Lower lobe of right lung (tissue), 2 donors: ENCODE measurements around the gene GTF2F2. TPM values are rescaled to one million over a fixed set of nuclear protein-coding genes. Genes with fewer than 3 reads are reported as not detected.
A peak's percentile ranks its signal among the peaks of the same experiment; 100 is the strongest.

ENCODE experiments used
- ATAC-seq, 2 donors: fragments of 200-7000 bp; cut with Tn5 transposase; one replicate each; pipeline ENCODE4 v1.9.1; 2020 to 2022; ENCODE audit warnings: mild to moderate bottlenecking in 2 of 2, moderate library complexity in 2 of 2
- DNase-seq: peaks from one replicate; pipeline ENCODE4 v3.0.0-alpha.2; 2020
- H3K27ac ChIP-seq: fragments of 200-600 bp; one replicate; pipeline ENCODE4 v1.8.0; 2022
- H3K27me3 ChIP-seq: fragments of 200-600 bp; one replicate; pipeline ENCODE4 v1.8.0; 2022; ENCODE audit warnings: low read depth
- H3K36me3 ChIP-seq: fragments of 200-600 bp; one replicate; pipeline ENCODE4 v1.8.0; 2022; ENCODE audit warnings: mild to moderate bottlenecking
- H3K4me1 ChIP-seq: fragments of 200-600 bp; one replicate; pipeline ENCODE4 v1.8.0; 2022
- H3K4me3 ChIP-seq: fragments of 200-600 bp; one replicate; pipeline ENCODE4 v1.8.0; 2022; ENCODE audit warnings: mild to moderate bottlenecking
- H3K9me3 ChIP-seq: fragments of 200-600 bp; one replicate; pipeline ENCODE4 v1.8.0; 2022
- CTCF ChIP-seq: fragments of 200-600 bp; IDR thresholded peaks from one replicate; pipeline ENCODE4 v1.8.0; 2022; ENCODE audit warnings: antibody characterized with exemption, mild to moderate bottlenecking
- intact Hi-C: fragments of 100-400 bp; cut with DNase I; formaldehyde crosslinking; loops from one replicate; pipeline ENCODE4 v1.11.0; 2022
- total RNA-seq: library from RNA; stranded (reverse); fragmentation: NEBNext Ultra II Directional; extraction: Animal tissue kit (Norgen Biotek cat#: 25700); gene quantifications from one replicate; pipeline ENCODE4 v1.2.1, GENCODE V29; 2021
- donor health status: DM: no; HTN: yes; CAD: no; lungs with severe emphysema.

GTF2F2 gene
- total RNA-seq, 1 donor from 2014 or later: 15.2 TPM

GRCh38 chr13:45132369-45133064, 12.2 kb downstream of the GTF2F2 start:
- H3K36me3 ChIP-seq: peaks cover 2% of the 10 kb centered on the region
- intact Hi-C loops: no loop called here
- DNase-seq (no peak), ATAC-seq (peak; percentile 85 to 86)
- no peak for TF ChIP-seq CTCF
- H3K9me3 ChIP-seq: peaks cover 4% of the 10 kb centered on the region
- no peaks in the 10 kb centered on the region for H3K27me3 ChIP-seq
- no peak overlapping the region for H3K4me3 ChIP-seq
- peaks cover 10% of the 10 kb centered on the region for H3K4me1 ChIP-seq
- H3K27ac ChIP-seq: peak overlapping the region; percentile 44

- Histone ChIP-seq H3K36me3 (peaks cover 12% of the 10 kb centered on the region), H3K4me1 (peaks cover 10% of the 10 kb centered on the region), H3K27ac (no peak overlapping the region), H3K4me3 (no peak overlapping the region), H3K27me3 (no peaks in the 10 kb centered on the region), H3K9me3 (peaks cover 4% of the 10 kb centered on the region)
- DNase-seq: no peak
- intact Hi-C loops: no loop called here
- no peak for TF ChIP-seq CTCF
- no peak for ATAC-seq
Measured at GRCh38 chr13:45133396-45134118, 13.2 kb downstream of the GTF2F2 start.

GRCh38 chr13:45136741-45137504, 16.6 kb downstream of the GTF2F2 start:
- TF ChIP-seq CTCF: no peak
- peaks cover 29% of the 10 kb centered on the region for H3K36me3 ChIP-seq
- no peak for DNase-seq
- intact Hi-C loops: no loop called here
- no peak overlapping the region for H3K27ac ChIP-seq
- H3K4me3 ChIP-seq: no peak overlapping the region
- peaks cover 4% of the 10 kb centered on the region for H3K9me3 ChIP-seq
- no peaks in the 10 kb centered on the region for H3K27me3 ChIP-seq
- no peak for ATAC-seq
- peaks cover 10% of the 10 kb centered on the region for H3K4me1 ChIP-seq

GRCh38 chr13:45137526-45137925, 17.2 kb downstream of the GTF2F2 start:
- H3K36me3 ChIP-seq: peaks cover 29% of the 10 kb centered on the region
- H3K9me3 ChIP-seq: peaks cover 4% of the 10 kb centered on the region
- H3K4me1 ChIP-seq: peaks cover 10% of the 10 kb centered on the region
- TF ChIP-seq CTCF: no peak
- H3K27me3 ChIP-seq: no peaks in the 10 kb centered on the region
- no peak overlapping the region for H3K4me3 ChIP-seq
- DNase-seq (no peak), ATAC-seq (peak in 1 of 2 donors; percentile 27)
- intact Hi-C loops: no loop called here
- H3K27ac ChIP-seq: no peak overlapping the region

- intact Hi-C loops: no loop called here
- H3K9me3 ChIP-seq: peaks cover 4% of the 10 kb centered on the region
- H3K27ac ChIP-seq: no peak overlapping the region
- H3K4me3 ChIP-seq: no peak overlapping the region
- H3K4me1 ChIP-seq: peaks cover 10% of the 10 kb centered on the region
- H3K36me3 ChIP-seq: peaks cover 29% of the 10 kb centered on the region
- no peak for DNase-seq
- no peaks in the 10 kb centered on the region for H3K27me3 ChIP-seq
- TF ChIP-seq CTCF: no peak
- no peak for ATAC-seq
Measured at GRCh38 chr13:45138282-45138681, 18.0 kb downstream of the GTF2F2 start.
